GM13976 (cell line): Measurements from ENCODE around the gene ZKSCAN1.

Experiments
- DNase-seq: peaks from one replicate; pipeline ENCODE4 v3.0.0; 2012; ENCODE audit warnings: low spot score
- in situ Hi-C: fragments of 300-500 bp; cut with MboI; formaldehyde crosslinking; loops from one replicate; pipeline ENCODE4 v1.12.0; 2022; ENCODE audit warnings: low sequenced_read_pairs, mixed read lengths, inconsistent platforms; ENCODE audit not compliant: unreplicated experiment
- TF ChIP-seq, protein P1 (sequence below): IDR thresholded peaks from 2 replicates; pipeline ENCODE4 v1.5.1; 2012; ENCODE audit warnings: borderline replicate concordance, mild to moderate bottlenecking; ENCODE audit not compliant: insufficient read depth; ENCODE audit errors: extremely low read depth, missing control alignments, control extremely low read depth

ZKSCAN1 gene

DNA sequence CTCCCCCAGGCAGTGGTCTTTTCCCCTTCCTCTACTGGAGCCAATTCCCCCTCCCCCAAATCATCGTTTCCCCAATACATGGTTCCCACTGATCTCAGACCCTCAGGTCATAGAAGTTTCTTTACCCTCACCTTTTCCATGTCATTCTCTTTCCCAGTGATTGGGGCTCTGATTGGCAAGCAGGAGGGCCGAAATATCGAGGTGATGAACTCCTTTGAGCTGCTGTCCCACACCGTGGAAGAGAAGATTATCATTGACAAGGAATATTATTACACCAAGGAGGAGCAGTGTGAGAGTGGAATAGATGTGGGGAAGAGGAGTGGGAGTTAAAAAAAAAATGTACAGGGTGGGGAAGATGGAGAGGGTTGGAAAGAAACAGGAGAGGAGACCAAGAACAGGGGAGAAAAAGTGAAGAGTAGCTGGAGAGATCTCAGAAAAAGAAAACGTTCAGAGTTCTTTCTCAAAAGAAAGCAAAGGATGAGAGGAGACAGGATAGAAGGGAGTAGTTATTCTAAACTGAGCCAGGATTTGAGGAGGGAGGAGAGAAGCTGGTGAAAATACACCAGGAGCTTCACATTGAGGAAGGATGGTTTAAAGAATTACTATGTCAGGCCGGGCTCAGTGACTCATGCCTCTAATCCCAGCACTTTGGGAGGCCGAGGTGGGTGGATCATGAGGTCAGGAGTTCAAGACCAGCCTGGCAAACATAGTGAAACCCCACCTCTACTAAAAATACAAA is 74.2 kb downstream of the ZKSCAN1 start:
- in situ Hi-C loops, result no loop called here
- no peak for DNase-seq
- TF ChIP-seq, protein P1, sequence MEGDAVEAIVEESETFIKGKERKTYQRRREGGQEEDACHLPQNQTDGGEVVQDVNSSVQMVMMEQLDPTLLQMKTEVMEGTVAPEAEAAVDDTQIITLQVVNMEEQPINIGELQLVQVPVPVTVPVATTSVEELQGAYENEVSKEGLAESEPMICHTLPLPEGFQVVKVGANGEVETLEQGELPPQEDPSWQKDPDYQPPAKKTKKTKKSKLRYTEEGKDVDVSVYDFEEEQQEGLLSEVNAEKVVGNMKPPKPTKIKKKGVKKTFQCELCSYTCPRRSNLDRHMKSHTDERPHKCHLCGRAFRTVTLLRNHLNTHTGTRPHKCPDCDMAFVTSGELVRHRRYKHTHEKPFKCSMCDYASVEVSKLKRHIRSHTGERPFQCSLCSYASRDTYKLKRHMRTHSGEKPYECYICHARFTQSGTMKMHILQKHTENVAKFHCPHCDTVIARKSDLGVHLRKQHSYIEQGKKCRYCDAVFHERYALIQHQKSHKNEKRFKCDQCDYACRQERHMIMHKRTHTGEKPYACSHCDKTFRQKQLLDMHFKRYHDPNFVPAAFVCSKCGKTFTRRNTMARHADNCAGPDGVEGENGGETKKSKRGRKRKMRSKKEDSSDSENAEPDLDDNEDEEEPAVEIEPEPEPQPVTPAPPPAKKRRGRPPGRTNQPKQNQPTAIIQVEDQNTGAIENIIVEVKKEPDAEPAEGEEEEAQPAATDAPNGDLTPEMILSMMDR, result no peak

DNA sequence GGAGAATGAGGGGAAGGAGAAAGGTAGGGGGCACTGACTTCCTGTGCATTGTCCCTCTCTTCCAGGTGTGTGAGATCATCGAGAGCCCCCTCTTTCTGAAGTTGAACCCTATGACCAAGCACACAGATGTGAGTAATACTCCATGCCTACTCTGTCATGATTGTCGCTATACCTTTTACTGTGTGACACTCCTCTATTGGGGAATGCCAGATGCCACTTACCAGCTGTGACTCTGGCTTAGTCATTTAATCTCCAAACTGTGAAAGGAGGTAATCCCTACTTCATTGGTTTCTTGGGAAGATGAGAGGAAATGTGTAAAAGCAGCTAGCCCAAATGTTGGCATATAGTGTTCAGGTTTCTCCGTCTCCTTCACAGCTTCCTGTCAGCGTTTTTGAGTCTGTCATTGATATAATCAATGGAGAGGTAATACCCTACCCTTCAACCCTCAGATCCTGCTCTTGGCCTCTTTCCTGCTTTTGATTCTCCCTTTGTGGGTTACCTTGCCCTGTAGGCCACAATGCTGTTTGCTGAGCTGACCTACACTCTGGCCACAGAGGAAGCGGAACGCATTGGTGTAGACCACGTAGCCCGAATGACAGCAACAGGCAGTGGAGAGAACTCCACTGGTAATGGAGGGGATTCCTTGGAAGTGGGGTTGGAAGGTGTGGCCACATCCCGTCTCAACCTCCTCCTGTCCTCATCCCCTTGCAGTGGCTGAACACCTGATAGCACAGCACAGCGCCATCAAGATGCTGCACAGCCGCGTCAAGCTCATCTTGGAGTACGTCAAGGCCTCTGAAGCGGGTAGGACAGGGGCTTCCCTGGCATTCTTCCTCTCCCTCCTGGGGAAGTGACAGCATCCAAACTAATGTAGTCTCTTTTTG is 75.4 kb downstream of the ZKSCAN1 start:
- TF ChIP-seq, protein P1, result no peak
- DNase-seq, result no peak
- in situ Hi-C loops, result no loop called here
